H1 (cell line): ENCODE measurements around the gene TMEM198. TPM values are rescaled to one million over a fixed set of nuclear protein-coding genes. Genes with fewer than 3 reads are reported as not detected.

Source experiments
- CTCF ChIA-PET: fragments of 300-600 bp; sonication (Branson Sonifier 250); formaldehyde crosslinking; loops from one replicate; lab custom pipeline; 2021; ENCODE audit not compliant: partially characterized antibody; lab: Charles Lee
- POLR2A ChIA-PET: fragments of 300-600 bp; sonication (Branson Sonifier 250); formaldehyde crosslinking; loops from one replicate; lab custom pipeline; 2021; ENCODE audit warnings: inconsistent platforms; ENCODE audit not compliant: partially characterized antibody; lab: Charles Lee
- DNase-seq, 2 experiments: peaks; one replicate each; pipeline versions ENCODE4 v3.0.0 to v3.0.0-alpha.2; 2010 to 2022; ENCODE audit warnings: low spot score in 2 of 2, low read depth in 1 of 2, mixed read lengths in 1 of 2
- FAIRE-seq: peaks from 2 replicates; lab custom pipeline; 2011; peaks lifted over from hg19 to GRCh38; lab: Jason Lieb, UNC
- H2AFZ ChIP-seq: 2 replicates; pipeline ENCODE4 v1.8.1; 2012; ENCODE audit warnings: low read length, inconsistent platforms
- H2AK5ac ChIP-seq: 2 replicates; pipeline ENCODE4 v1.6.1; 2013; ENCODE audit warnings: low read depth, low read length
- H2BK120ac ChIP-seq: replicated peaks from 2 replicates; pipeline ENCODE3; 2013; ENCODE audit warnings: low read depth, low read length, inconsistent platforms
- H2BK12ac ChIP-seq: 2 replicates; pipeline ENCODE4 v1.6.1; 2013; ENCODE audit warnings: low read depth, low read length
- H2BK15ac ChIP-seq: 2 replicates; pipeline ENCODE4 v1.6.1; 2013; ENCODE audit warnings: low read length
- H2BK20ac ChIP-seq: 2 replicates; pipeline ENCODE4 v1.6.1; 2013; ENCODE audit warnings: low read length
- H2BK5ac ChIP-seq: 2 replicates; pipeline ENCODE4 v1.6.1; 2013; ENCODE audit warnings: low read depth, low read length
- H3K14ac ChIP-seq: 2 replicates; pipeline ENCODE4 v1.6.1; 2013; ENCODE audit warnings: inconsistent platforms; ENCODE audit not compliant: insufficient read length
- H3K18ac ChIP-seq: 2 replicates; pipeline ENCODE4 v1.6.1; 2013; ENCODE audit warnings: low read length; ENCODE audit errors: extremely low read depth
- H3K23ac ChIP-seq: 2 replicates; pipeline ENCODE4 v1.6.1; 2013; ENCODE audit warnings: inconsistent platforms; ENCODE audit not compliant: insufficient read length
- H3K23me2 ChIP-seq: 2 replicates; pipeline ENCODE4 v1.6.1; 2013; ENCODE audit warnings: low read depth, low read length
- H3K27ac ChIP-seq: 2 replicates; pipeline ENCODE4 v1.6.1; 2011; ENCODE audit warnings: low read depth, low read length, inconsistent platforms
- H3K27me3 ChIP-seq, 4 experiments: replicated peaks in 1 of 4; 1 replicate in 1 of 4; 2 replicates in 3 of 4; pipeline versions ENCODE4 v1.6.1 to v1.8.1; 2011 to 2013; ENCODE audit warnings: low read length in 3 of 4, mild to moderate bottlenecking in 3 of 4, inconsistent platforms in 2 of 4, mixed read lengths in 2 of 4, moderate library complexity in 1 of 4; ENCODE audit not compliant: control insufficient read depth in 3 of 4, insufficient read depth in 3 of 4; ENCODE audit errors: extremely low read depth in 1 of 4
- H3K36me3 ChIP-seq, 4 experiments: 2 replicates each; pipeline versions ENCODE4 v1.6.1 to v1.8.1; 2011 to 2013; ENCODE audit warnings: mild to moderate bottlenecking in 4 of 4, low read length in 3 of 4, moderate library complexity in 2 of 4, control low read depth in 1 of 4, inconsistent platforms in 1 of 4; ENCODE audit not compliant: insufficient read depth in 4 of 4, control insufficient read depth in 2 of 4
- H3K4ac ChIP-seq: replicated peaks from 2 replicates; pipeline ENCODE3; 2013; ENCODE audit warnings: low read length, low read depth, mixed read lengths, inconsistent platforms; ENCODE audit not compliant: insufficient read length
- H3K4me1 ChIP-seq, 4 experiments: replicated peaks in 1 of 4; 1 replicate in 1 of 4; 2 replicates in 3 of 4; pipeline versions ENCODE4 v1.6.1 to v1.8.1; 2011 to 2013; ENCODE audit warnings: low read length in 3 of 4, inconsistent platforms in 2 of 4, mixed read lengths in 1 of 4; ENCODE audit not compliant: insufficient read depth in 4 of 4, control insufficient read depth in 3 of 4
- H3K4me2 ChIP-seq, 2 experiments: 2 replicates each; pipeline versions ENCODE4 v1.6.1 to v1.8.1; 2011 to 2013; ENCODE audit warnings: low read depth in 2 of 2, low read length in 2 of 2, control low read depth in 1 of 2, inconsistent platforms in 1 of 2, mild to moderate bottlenecking in 1 of 2; ENCODE audit not compliant: insufficient read depth in 1 of 2
- H3K4me3 ChIP-seq, 4 experiments: fragments of 200-600, 300-600 bp in 1 of 4; sonication (generic), shearing (Covaris generic), sonication (Bioruptor Twin) in 1 of 4; 2 replicates each; pipeline versions ENCODE4 v1.5.1 to v1.8.1; 2011 to 2016; ENCODE audit warnings: low read length in 4 of 4, low read depth in 3 of 4, control low read depth in 2 of 4, inconsistent platforms in 2 of 4, mild to moderate bottlenecking in 2 of 4, mixed read lengths in 1 of 4, moderate library complexity in 1 of 4; ENCODE audit not compliant: insufficient read depth in 2 of 4; ENCODE audit errors: extremely low read depth in 1 of 4
- H3K56ac ChIP-seq: replicated peaks from 2 replicates; pipeline ENCODE3; 2013; ENCODE audit warnings: low read depth, mild to moderate bottlenecking, mixed read lengths, low read length, inconsistent platforms; ENCODE audit not compliant: insufficient read length
- H3K79me1 ChIP-seq: 2 replicates; pipeline ENCODE4 v1.6.1; 2013; ENCODE audit warnings: low read depth, low read length, control low read depth
- H3K79me2 ChIP-seq, 2 experiments: 2 replicates each; pipeline versions ENCODE4 v1.6.1 to v1.8.1; 2012 to 2013; ENCODE audit warnings: low read length in 2 of 2, mild to moderate bottlenecking in 2 of 2, inconsistent platforms in 1 of 2; ENCODE audit not compliant: insufficient read depth in 2 of 2, control insufficient read depth in 1 of 2
- H3K9ac ChIP-seq, 4 experiments: replicated peaks in 1 of 4; 1 replicate in 1 of 4; 2 replicates in 3 of 4; pipeline versions ENCODE4 v1.6.1 to v1.8.1; 2011 to 2013; ENCODE audit warnings: low read depth in 3 of 4, low read length in 3 of 4, control low read depth in 2 of 4, mild to moderate bottlenecking in 2 of 4, moderate library complexity in 2 of 4, inconsistent platforms in 1 of 4; ENCODE audit errors: extremely low read depth in 1 of 4
- H3K9me3 ChIP-seq, 2 experiments: 2 replicates each; pipeline versions ENCODE4 v1.6.1 to v1.8.1; 2012 to 2013; ENCODE audit warnings: mild to moderate bottlenecking in 2 of 2, moderate library complexity in 2 of 2, control low read depth in 1 of 2, inconsistent platforms in 1 of 2, low read depth in 1 of 2, low read length in 1 of 2, mixed read lengths in 1 of 2; ENCODE audit not compliant: insufficient read depth in 2 of 2
- H4K20me1 ChIP-seq, 2 experiments: replicated peaks in 1 of 2; 2 replicates each; pipeline versions ENCODE3 to v1.8.1; 2011 to 2013; ENCODE audit warnings: inconsistent platforms in 2 of 2, low read length in 2 of 2, mild to moderate bottlenecking in 1 of 2; ENCODE audit not compliant: insufficient read depth in 2 of 2, control insufficient read depth in 1 of 2
- H4K5ac ChIP-seq: 2 replicates; pipeline ENCODE4 v1.6.1; 2013; ENCODE audit warnings: low read length, low read depth, mixed read lengths, inconsistent platforms; ENCODE audit not compliant: insufficient read length
- H4K8ac ChIP-seq: 2 replicates; pipeline ENCODE4 v1.8.0; 2013; ENCODE audit warnings: mild to moderate bottlenecking, moderate library complexity, low read length, inconsistent platforms; ENCODE audit not compliant: insufficient read depth; ENCODE audit errors: extremely low read depth
- H4K91ac ChIP-seq: replicated peaks from 2 replicates; pipeline ENCODE3; 2013; ENCODE audit warnings: low read length, mixed read lengths, inconsistent platforms; ENCODE audit not compliant: insufficient read length
- CHD1 ChIP-seq: IDR thresholded peaks from 2 replicates; pipeline ENCODE4 v1.6.1; 2012; ENCODE audit warnings: low read depth, low read length, improper control_type of control experiment
- HDAC6 ChIP-seq: IDR thresholded peaks from one replicate; pipeline ENCODE4 v1.7.1; 2012; ENCODE audit warnings: low read depth, mild to moderate bottlenecking, inconsistent platforms, low read length, moderate library complexity
- JUN ChIP-seq: IDR thresholded peaks from 2 replicates; pipeline ENCODE4 v1.6.1; 2011; ENCODE audit warnings: low read depth, mild to moderate bottlenecking, improper control_type of control experiment, low read length
- PHF8 ChIP-seq: fragments of 200-600 bp; sonication (generic); conservative IDR thresholded peaks from 2 replicates; pipeline ENCODE4 v1.7.1; 2012; ENCODE audit warnings: low read depth, mild to moderate bottlenecking, inconsistent platforms, low read length, moderate library complexity
- POLR2A ChIP-seq, 2 experiments: IDR thresholded peaks; 1 replicate in 1 of 2; 2 replicates in 1 of 2; pipeline ENCODE4 v1.6.1; 2011; ENCODE audit warnings: low read depth in 2 of 2, low read length in 2 of 2, mild to moderate bottlenecking in 2 of 2; ENCODE audit errors: control extremely low read depth in 1 of 2
- POLR2AphosphoS5 ChIP-seq: IDR thresholded peaks from 2 replicates; pipeline ENCODE4 v1.6.1; 2011; ENCODE audit warnings: low read depth, low read length
- RXRA ChIP-seq: IDR thresholded peaks from 2 replicates; pipeline ENCODE4 v1.6.1; 2011; ENCODE audit warnings: low read depth, mild to moderate bottlenecking, low read length, moderate library complexity; ENCODE audit not compliant: insufficient read depth
- SP1 ChIP-seq: IDR thresholded peaks from 2 replicates; pipeline ENCODE4 v1.6.1; 2011; ENCODE audit warnings: low read depth, low read length
- TCF12 ChIP-seq: IDR thresholded peaks from 2 replicates; pipeline ENCODE4 v1.6.1; 2011; ENCODE audit warnings: low read depth, mild to moderate bottlenecking, low read length
- WGBS, 2 experiments: shearing (Covaris generic) in 1 of 2; methylation state at CpG; one replicate each; pipeline versions ENCODE4 v1.1.6 to v1.1.7; 2013 to 2015; ENCODE audit warnings: low lambda C conversion rate in 2 of 2, mixed read lengths in 2 of 2, inconsistent platforms in 1 of 2, low coverage in 1 of 2, missing lambda C conversion rate in 1 of 2; ENCODE audit not compliant: insufficient replicate concordance in 2 of 2, insufficient coverage in 1 of 2, insufficient read length in 1 of 2; ENCODE audit errors: extremely low coverage in 1 of 2, missing lambda C conversion rate in 1 of 2; 5-methylcytosine and 5-hydroxymethylcytosine counted together
- polyA plus RNA-seq, 7 experiments: library from polyadenylated mRNA; depleted of rRNA in 3 of 7; stranded (reverse) in 5 of 7; unstranded in 2 of 7; fragments of >200 nt in 5 of 7; fragments of 200-250 nt in 2 of 7; gene quantifications; 1 replicate in 5 of 7; 2 replicates in 1 of 7; 4 replicates in 1 of 7; pipeline versions ENCODE4 v1.2.1 to v1.2.3, GENCODE V29; 2011 to 2013; ENCODE audit warnings: missing spikeins in 2 of 7, mixed read lengths in 2 of 7
- total RNA-seq: library from RNA; stranded (reverse); fragmentation: NEBNext Ultra II Directional; extraction: Animal tissue kit (Norgen Biotek cat#: 25700); gene quantifications from 2 replicates; pipeline ENCODE4 v1.2.1, GENCODE V29; 2021
- TF ChIP-seq, protein P1 (sequence below): IDR thresholded peaks from 2 replicates; pipeline ENCODE4 v1.6.1; 2011; ENCODE audit warnings: low read length, improper control_type of control experiment
- TF ChIP-seq, protein P2 (sequence below): IDR thresholded peaks from 2 replicates; pipeline ENCODE4 v1.6.1; 2011; ENCODE audit warnings: low read depth, mild to moderate bottlenecking, low read length; ENCODE audit not compliant: insufficient read depth

TMEM198 gene
- total and polyA plus RNA-seq, 2 of the 8 experiments (the other 6 are each of a cell fraction or from before 2014, with no cell fraction given) = 10.2 to 10.4 TPM

DNA sequence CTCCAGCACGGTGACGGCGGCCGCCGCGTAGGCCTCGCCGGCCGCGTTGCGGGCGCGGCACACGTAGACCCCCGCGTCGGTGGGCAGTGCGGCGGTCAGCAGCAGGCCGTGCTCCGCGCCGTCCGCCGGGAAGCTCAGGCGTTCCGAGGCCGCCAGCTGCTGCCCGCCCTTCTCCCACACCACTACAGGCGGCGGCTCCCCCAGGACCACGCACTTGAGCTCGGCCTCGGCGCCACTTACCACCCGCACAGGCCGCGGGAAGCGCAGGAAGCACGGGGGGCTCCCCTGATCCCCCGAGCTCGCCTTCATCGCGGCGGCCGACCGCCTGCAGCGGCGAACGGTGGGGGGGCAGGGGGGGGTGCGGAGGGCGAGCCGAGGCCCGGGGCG lies 27.1 kb downstream of the TMEM198 start:
- no peak overlapping the region for H2BK120ac ChIP-seq
- POLR2A ChIA-PET = interaction anchor here (0.9 to 18.6 kb wide), 11 partner anchors 10 to 58 kb away, joined by 3 to 293 read pairs (median 6); partner anchors contain the start of genes CHPF, STK11IP and TMEM198
- no peaks in the 10 kb centered on the region for H3K79me1 ChIP-seq
- peaks cover 0 to 7% of the 10 kb centered on the region in 2 experiments; a peak in 2 of 4 replicates for H3K79me2 ChIP-seq
- peak overlapping the region; percentile 93 for H3K56ac ChIP-seq
- H3K23me2 ChIP-seq = peaks cover 10% of the 10 kb centered on the region; the same call in 1 of the 2 replicates
- no peak overlapping the region; the same call in 1 of the 2 replicates for H2BK15ac ChIP-seq
- FAIRE-seq (no peak), DNase-seq (no peak)
- peak overlapping the region; percentile 39; the same call in 1 of the 2 replicates for H2BK12ac ChIP-seq
- peaks cover 0 to 8% of the 10 kb centered on the region in 2 experiments; a peak in 1 of 4 replicates for H3K9me3 ChIP-seq
- 0 out of 2 replicates have a peak overlapping the region, but pooled peaks have one; percentile 71 for H2BK5ac ChIP-seq
- peaks cover 0 to 2% (median 0%) of the 10 kb centered on the region in 4 experiments; a peak in 1 of 7 replicates for H3K27me3 ChIP-seq
- H3K23ac ChIP-seq = no peak overlapping the region
- peak overlapping the region; percentile 41 to 86 (median 64); a peak in 5 of 7 replicates for H3K9ac ChIP-seq
- H4K20me1 ChIP-seq = no peaks in the 10 kb centered on the region
- H2BK20ac ChIP-seq = no peak overlapping the region
- no peak overlapping the region for H2AFZ ChIP-seq
- H3K36me3 ChIP-seq = peaks cover 0 to 29% (median 7%) of the 10 kb centered on the region in 4 experiments; a peak in 4 of 8 replicates
- peak overlapping the region; percentile 45 to 74 (median 58) for H3K4me3 ChIP-seq
- H4K5ac ChIP-seq = peak overlapping the region; percentile 30
- H3K27ac ChIP-seq = peak overlapping the region; percentile 42; the same call in 1 of the 2 replicates
- peak overlapping the region; percentile 59 for H3K4ac ChIP-seq
- no peak overlapping the region for H2AK5ac ChIP-seq
- 2% methylated on average over 37 of the region's 55 CpGs; no CpG with 5 or more reads in 1 of the 2 experiments for WGBS, 2 experiments
- H3K4me2 ChIP-seq = peak overlapping the region; percentile 67 to 79
- H3K14ac ChIP-seq = no peak overlapping the region
- H3K4me1 ChIP-seq = peaks cover 0 to 35% (median 26%) of the 10 kb centered on the region in 4 experiments; a peak in 6 of 7 replicates
- H3K18ac ChIP-seq = peak overlapping the region; percentile 96
- H4K8ac ChIP-seq = peak overlapping the region; percentile 64
- CTCF ChIA-PET = interaction anchor here (0.7 to 2.9 kb wide), 18 partner anchors 11 to 119 kb away, joined by 3 to 34 read pairs (median 4); partner anchors contain the start of genes SLC4A3, STK11IP and TMEM198
- peak overlapping the region; percentile 93 for H4K91ac ChIP-seq
- TF ChIP-seq TCF12 = no peak
- no peak for TF ChIP-seq RXRA
- 0 out of 2 replicates have a peak, but pooled peaks have one; percentile 31 for TF ChIP-seq POLR2AphosphoS5
- TF ChIP-seq, protein P1, sequence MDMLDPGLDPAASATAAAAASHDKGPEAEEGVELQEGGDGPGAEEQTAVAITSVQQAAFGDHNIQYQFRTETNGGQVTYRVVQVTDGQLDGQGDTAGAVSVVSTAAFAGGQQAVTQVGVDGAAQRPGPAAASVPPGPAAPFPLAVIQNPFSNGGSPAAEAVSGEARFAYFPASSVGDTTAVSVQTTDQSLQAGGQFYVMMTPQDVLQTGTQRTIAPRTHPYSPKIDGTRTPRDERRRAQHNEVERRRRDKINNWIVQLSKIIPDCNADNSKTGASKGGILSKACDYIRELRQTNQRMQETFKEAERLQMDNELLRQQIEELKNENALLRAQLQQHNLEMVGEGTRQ = no peak
- no peak for TF ChIP-seq CHD1
- TF ChIP-seq POLR2A (IDR thresholded peaks at IDR 0.05; ENCODE audit: control extremely low read depth in 1 of 2, low read depth in 2 of 2, low read length in 2 of 2) = 0 out of 3 replicates have a peak, but pooled peaks of 1 of the 2 experiments have one; percentile 4
- 0 out of 2 replicates have a peak, but pooled peaks have one; percentile 9 for TF ChIP-seq PHF8
- no peak for TF ChIP-seq SP1
- no peak for TF ChIP-seq HDAC6
- TF ChIP-seq JUN = no peak
- TF ChIP-seq, protein P2, sequence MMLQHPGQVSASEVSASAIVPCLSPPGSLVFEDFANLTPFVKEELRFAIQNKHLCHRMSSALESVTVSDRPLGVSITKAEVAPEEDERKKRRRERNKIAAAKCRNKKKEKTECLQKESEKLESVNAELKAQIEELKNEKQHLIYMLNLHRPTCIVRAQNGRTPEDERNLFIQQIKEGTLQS = no peak
